Measurements from ENCODE around the gene GRIA2.

- no peak for TF ChIP-seq CTCF (IDR thresholded peaks at IDR 0.05)
- no peak for TF ChIP-seq POLR2A (IDR thresholded peaks at IDR 0.05)
Observed at GRCh38 chr4:157405070-157405469, 184.5 kb downstream of the GRIA2 start.
